OCI-LY3 (cell line): ENCODE measurements around the gene MGME1.
"Not testable (repeated sequence)": the region's sequence is repeated elsewhere in the genome, so short reads cannot be mapped to it uniquely, and the experiment has no call there.

Source experiments
- H2AFZ ChIP-seq: fragments of 200-600, 300-600 bp; shearing (Covaris generic); 2 replicates; pipeline ENCODE4 v1.6.0; 2014; ENCODE audit warnings: antibody characterized with exemption, low read depth, low read length
- H3K27ac ChIP-seq: fragments of 200-600, 300-600 bp; sonication (generic); 2 replicates; pipeline ENCODE4 v1.5.1; 2014; ENCODE audit warnings: mild to moderate bottlenecking, low read length, moderate library complexity, mixed read lengths
- H3K27me3 ChIP-seq: fragments of 200-600, 300-600 bp; sonication (generic); 2 replicates; pipeline ENCODE4 v1.6.1; 2014; ENCODE audit warnings: low read depth, low read length, mixed read lengths
- H3K36me3 ChIP-seq: fragments of 200-600, 300-600 bp; sonication (generic); replicated peaks from 2 replicates; pipeline ENCODE3; 2014; ENCODE audit warnings: low read depth, low read length, mixed read lengths
- H3K4me1 ChIP-seq: fragments of 300-600, 200-600 bp; sonication (generic); 2 replicates; pipeline ENCODE4 v1.6.1; 2014; ENCODE audit warnings: low read length, mixed read lengths
- H3K4me2 ChIP-seq: fragments of 200-600, 300-600 bp; sonication (generic); 2 replicates; pipeline ENCODE4 v1.6.1; 2014; ENCODE audit warnings: low read length, mixed read lengths
- H3K4me3 ChIP-seq: fragments of 300-600, 200-600 bp; sonication (generic); 2 replicates; pipeline ENCODE4 v1.5.1; 2014; ENCODE audit warnings: antibody characterized with exemption, mild to moderate bottlenecking, low read length, moderate library complexity
- H3K79me2 ChIP-seq: fragments of 300-600, 200-600 bp; shearing (Covaris generic); 2 replicates; pipeline ENCODE4 v1.6.1; 2014; ENCODE audit warnings: mild to moderate bottlenecking, low read length, mixed read lengths
- H3K9ac ChIP-seq: fragments of 300-600, 200-600 bp; shearing (Covaris generic); 2 replicates; pipeline ENCODE4 v1.6.0; 2014; ENCODE audit warnings: mild to moderate bottlenecking, low read length, moderate library complexity
- H3K9me3 ChIP-seq: fragments of 200-600, 300-600 bp; shearing (Covaris generic); 2 replicates; pipeline ENCODE4 v1.6.1; 2014; ENCODE audit warnings: low read length, mixed read lengths; ENCODE audit not compliant: insufficient read depth
- H4K20me1 ChIP-seq: fragments of 200-600, 300-600 bp; sonication (generic); 2 replicates; pipeline ENCODE4 v1.6.1; 2016; ENCODE audit warnings: low read length, mixed read lengths; ENCODE audit not compliant: insufficient read depth
- CTCF ChIP-seq: fragments of 200-600, 300-600 bp; sonication (generic); IDR thresholded peaks from 2 replicates; pipeline ENCODE4 v1.5.1; 2014; ENCODE audit warnings: antibody characterized with exemption, low read length, low read depth
- EZH2phosphoT487 ChIP-seq: fragments of 200-600 bp; shearing (Covaris generic); IDR thresholded peaks from 2 replicates; pipeline ENCODE4 v1.6.1; 2018; ENCODE audit warnings: antibody characterized with exemption, mixed run types, low read depth

MGME1 gene

GRCh38 chr20:17959257-17959627 is 9.6 kb upstream of the MGME1 start:
- Histone ChIP-seq H3K4me1 (peaks cover 68% of the 10 kb centered on the region), H4K20me1 (peaks cover 100% of the 10 kb centered on the region)

GRCh38 chr20:17960400-17960885 is 8.4 kb upstream of the MGME1 start:
- peaks cover 70% of the 10 kb centered on the region for H3K36me3 ChIP-seq
- H3K9ac ChIP-seq, result not testable (repeated sequence)

More at GRCh38 chr20:17959257-17959627, 9.6 kb upstream of the MGME1 start:
- no peak overlapping the region for H3K9ac ChIP-seq
- H3K79me2 ChIP-seq, result peaks cover 100% of the 10 kb centered on the region
- H3K36me3 ChIP-seq, result peaks cover 69% of the 10 kb centered on the region
- H3K27me3 ChIP-seq, result no peaks in the 10 kb centered on the region
- H3K9me3 ChIP-seq, result no peaks in the 10 kb centered on the region
- H3K4me2 ChIP-seq, result peak overlapping the region; percentile 80
- H3K4me3 ChIP-seq, result peak overlapping the region; percentile 32
- H2AFZ ChIP-seq, result no peak overlapping the region
- TF ChIP-seq CTCF (no peak), EZH2phosphoT487 (no peak)
- H3K27ac ChIP-seq, result peak overlapping the region; percentile 69

GRCh38 chr20:17960927-17961586 is 7.8 kb upstream of the MGME1 start:
- Histone ChIP-seq H3K36me3 (peaks cover 69% of the 10 kb centered on the region), H3K4me1 (peaks cover 85% of the 10 kb centered on the region), H3K4me2 (peak overlapping the region; percentile 80), H3K27ac (peak overlapping the region; percentile 69), H3K79me2 (peaks cover 100% of the 10 kb centered on the region), H3K9me3 (no peaks in the 10 kb centered on the region), H2AFZ (no peak overlapping the region), H3K4me3 (peak overlapping the region; percentile 32), H3K27me3 (no peaks in the 10 kb centered on the region), H3K9ac (0 out of 2 replicates have a peak overlapping the region, but pooled peaks have one; percentile 1), H4K20me1 (peaks cover 100% of the 10 kb centered on the region)
- TF ChIP-seq CTCF (no peak), EZH2phosphoT487 (no peak)

More at GRCh38 chr20:17960400-17960885, 8.4 kb upstream of the MGME1 start:
- not testable (repeated sequence) for H2AFZ ChIP-seq, H3K27me3 ChIP-seq, H3K9me3 ChIP-seq
- Histone ChIP-seq H3K4me3 (peak overlapping the region; percentile 32), H4K20me1 (peaks cover 100% of the 10 kb centered on the region), H3K4me1 (peaks cover 80% of the 10 kb centered on the region), H3K4me2 (peak overlapping the region; percentile 80), H3K27ac (peak overlapping the region; percentile 69), H3K79me2 (peaks cover 100% of the 10 kb centered on the region)

- H3K79me2 ChIP-seq, result peaks cover 100% of the 10 kb centered on the region
- H4K20me1 ChIP-seq, result peaks cover 100% of the 10 kb centered on the region
- H2AFZ ChIP-seq, result no peak overlapping the region
- H3K9ac ChIP-seq, result 0 out of 2 replicates have a peak overlapping the region, but pooled peaks have one; percentile 5
- peak overlapping the region; percentile 69 for H3K27ac ChIP-seq
- H3K4me3 ChIP-seq, result peak overlapping the region; percentile 32
- H3K36me3 ChIP-seq, result peaks cover 69% of the 10 kb centered on the region
- no peaks in the 10 kb centered on the region for H3K27me3 ChIP-seq
- peaks cover 85% of the 10 kb centered on the region for H3K4me1 ChIP-seq
- H3K4me2 ChIP-seq, result peak overlapping the region; percentile 80
- H3K9me3 ChIP-seq, result no peaks in the 10 kb centered on the region
- TF ChIP-seq EZH2phosphoT487 (no peak), CTCF (no peak)
Measured at GRCh38 chr20:17961587-17961940, 7.3 kb upstream of the MGME1 start.
